CD4-positive, alpha-beta T cell (primary cell): ENCODE measurements around the gene CYYR1. TPM values are rescaled to one million over a fixed set of nuclear protein-coding genes. Genes with fewer than 3 reads are reported as not detected.

Experiments used
- ATAC-seq: fragments of 200-7000 bp; cut with Tn5 transposase; one replicate; pipeline ENCODE4 v1.10.0; 2022; ENCODE audit warnings: mild to moderate bottlenecking; ENCODE audit not compliant: poor library complexity
- CTCF ChIA-PET: fragments of 350-600 bp; sonication (Branson Sonifier 250); formaldehyde crosslinking; loops from one replicate; lab custom pipeline; 2021; ENCODE audit warnings: antibody characterized with exemption, inconsistent platforms; lab: Charles Lee
- POLR2A ChIA-PET: fragments of 350-600 bp; sonication (Branson Sonifier 250); formaldehyde crosslinking; loops from one replicate; lab custom pipeline; 2021; ENCODE audit warnings: antibody characterized with exemption, inconsistent platforms; lab: Charles Lee
- DNase-seq, 14 experiments: peaks; one replicate each; pipeline ENCODE4 v3.0.0-alpha.2; 2013 to 2020; ENCODE audit warnings: mixed read lengths in 2 of 14
- H3K27ac ChIP-seq, 2 donors: one replicate each; pipeline versions ENCODE4 v1.5.1 to v1.7.0; 2013; ENCODE audit warnings: low read length in 2 of 2, low read depth in 1 of 2, mild to moderate bottlenecking in 1 of 2
- H3K27me3 ChIP-seq, 2 experiments: 1 replicate in 1 of 2; 2 replicates in 1 of 2; pipeline versions ENCODE4 v1.6.1 to v1.7.0; 2013; ENCODE audit warnings: low read length in 2 of 2, control low read depth in 1 of 2, mild to moderate bottlenecking in 1 of 2, moderate library complexity in 1 of 2; ENCODE audit not compliant: insufficient read depth in 2 of 2, control insufficient read depth in 1 of 2
- H3K36me3 ChIP-seq: one replicate; pipeline ENCODE4 v1.6.1; 2013; ENCODE audit warnings: low read length, control low read depth; ENCODE audit not compliant: insufficient read depth
- H3K4me1 ChIP-seq: one replicate; pipeline ENCODE4 v1.6.1; 2013; ENCODE audit warnings: low read length, control low read depth; ENCODE audit not compliant: insufficient read depth
- H3K4me3 ChIP-seq: one replicate; pipeline ENCODE4 v1.5.1; 2013; ENCODE audit warnings: mild to moderate bottlenecking, low read length, moderate library complexity
- H3K9me3 ChIP-seq, 2 experiments: 1 replicate in 1 of 2; 2 replicates in 1 of 2; pipeline versions ENCODE4 v1.6.1 to v1.7.0; 2013; ENCODE audit warnings: low read length in 2 of 2, mild to moderate bottlenecking in 2 of 2, control low read depth in 1 of 2, moderate library complexity in 1 of 2; ENCODE audit not compliant: control insufficient read depth in 1 of 2, insufficient read depth in 1 of 2
- H3K27ac Mint-ChIP-seq: one replicate; pipeline ENCODE4 v1.8.0; 2020; ENCODE audit warnings: mixed read lengths
- H3K27me3 Mint-ChIP-seq: one replicate; pipeline ENCODE4 v1.8.0; 2021; ENCODE audit warnings: mixed read lengths
- H3K36me3 Mint-ChIP-seq: one replicate; pipeline ENCODE4 v1.8.0; 2021; ENCODE audit warnings: low read depth, mixed read lengths
- H3K4me1 Mint-ChIP-seq: one replicate; pipeline ENCODE4 v1.8.0; 2021; ENCODE audit warnings: low read depth, mixed read lengths
- H3K4me3 Mint-ChIP-seq: one replicate; pipeline ENCODE4 v1.8.0; 2020; ENCODE audit warnings: mild to moderate bottlenecking, mixed read lengths
- H3K9me3 Mint-ChIP-seq: one replicate; pipeline ENCODE4 v1.8.0; 2020; ENCODE audit warnings: mixed read lengths
- intact Hi-C, 2 experiments: fragments of 100-400 bp; cut with DNase I in 1 of 2; cut with micrococcal nuclease in 1 of 2; formaldehyde crosslinking; loops; one replicate each; pipeline versions ENCODE4 v1.15.1 to v1.9.0; 2023 to 2025; cut with DNase I, micrococcal nuclease
- total RNA-seq, 174 experiments: library from RNA in 2 of 174; stranded (reverse) in 2 of 174; gene quantifications; one replicate each; pipeline ENCODE4 v1.2.3 and lab custom pipeline; 2021 to 2026
- TF ChIP-seq, protein P1 (sequence below): fragments of 200-600 bp; IDR thresholded peaks from one replicate; pipeline ENCODE4 v1.8.0; 2022; ENCODE audit warnings: antibody characterized with exemption, mild to moderate bottlenecking

The CYYR1 gene
- total RNA-seq, 2 experiments from 2014 or later = not detected

DNA sequence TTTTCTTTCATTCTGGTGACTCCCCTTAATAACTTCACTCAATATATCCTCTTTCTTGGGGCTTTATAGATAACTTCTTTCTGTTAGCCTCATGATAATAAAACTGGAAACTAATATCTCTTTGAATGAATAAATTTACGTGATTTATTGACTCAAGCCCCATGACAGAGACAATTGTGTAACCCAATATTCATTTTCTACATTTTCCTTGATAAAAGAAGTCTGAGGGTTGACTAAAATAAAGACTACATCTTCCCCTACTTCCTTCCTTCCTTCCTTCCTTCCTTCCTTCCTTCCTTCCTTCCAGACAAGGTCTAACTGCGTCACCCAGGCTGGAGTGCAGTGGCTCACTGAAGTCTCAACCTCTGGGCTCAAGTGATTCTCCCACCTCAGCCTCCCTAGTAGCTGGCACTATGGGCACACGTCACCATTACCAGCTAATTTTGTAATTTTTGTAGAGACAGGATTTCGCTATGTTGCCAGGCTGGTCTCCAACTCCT, 85.1 kb downstream of the CYYR1 start:
- no peak for ATAC-seq
- H3K27ac ChIP-seq = no peak overlapping the region
- CTCF ChIA-PET = no interaction called here
- H3K4me3 ChIP-seq = no peak overlapping the region
- no peaks in the 10 kb centered on the region for H3K27me3 Mint-ChIP-seq
- no peak overlapping the region for H3K4me3 Mint-ChIP-seq
- H3K9me3 ChIP-seq = no peaks in the 10 kb centered on the region
- TF ChIP-seq, protein P1, sequence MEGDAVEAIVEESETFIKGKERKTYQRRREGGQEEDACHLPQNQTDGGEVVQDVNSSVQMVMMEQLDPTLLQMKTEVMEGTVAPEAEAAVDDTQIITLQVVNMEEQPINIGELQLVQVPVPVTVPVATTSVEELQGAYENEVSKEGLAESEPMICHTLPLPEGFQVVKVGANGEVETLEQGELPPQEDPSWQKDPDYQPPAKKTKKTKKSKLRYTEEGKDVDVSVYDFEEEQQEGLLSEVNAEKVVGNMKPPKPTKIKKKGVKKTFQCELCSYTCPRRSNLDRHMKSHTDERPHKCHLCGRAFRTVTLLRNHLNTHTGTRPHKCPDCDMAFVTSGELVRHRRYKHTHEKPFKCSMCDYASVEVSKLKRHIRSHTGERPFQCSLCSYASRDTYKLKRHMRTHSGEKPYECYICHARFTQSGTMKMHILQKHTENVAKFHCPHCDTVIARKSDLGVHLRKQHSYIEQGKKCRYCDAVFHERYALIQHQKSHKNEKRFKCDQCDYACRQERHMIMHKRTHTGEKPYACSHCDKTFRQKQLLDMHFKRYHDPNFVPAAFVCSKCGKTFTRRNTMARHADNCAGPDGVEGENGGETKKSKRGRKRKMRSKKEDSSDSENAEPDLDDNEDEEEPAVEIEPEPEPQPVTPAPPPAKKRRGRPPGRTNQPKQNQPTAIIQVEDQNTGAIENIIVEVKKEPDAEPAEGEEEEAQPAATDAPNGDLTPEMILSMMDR = no peak
- H3K27ac Mint-ChIP-seq = no peak overlapping the region
- no peaks in the 10 kb centered on the region for H3K27me3 ChIP-seq
- no peaks in the 10 kb centered on the region for H3K4me1 Mint-ChIP-seq
- no peaks in the 10 kb centered on the region for H3K4me1 ChIP-seq
- no peaks in the 10 kb centered on the region for H3K9me3 Mint-ChIP-seq
- POLR2A ChIA-PET = no interaction called here
- no peak for DNase-seq
- intact Hi-C loops = no loop called here
- no peaks in the 10 kb centered on the region for H3K36me3 Mint-ChIP-seq
- H3K36me3 ChIP-seq = no peaks in the 10 kb centered on the region

DNA sequence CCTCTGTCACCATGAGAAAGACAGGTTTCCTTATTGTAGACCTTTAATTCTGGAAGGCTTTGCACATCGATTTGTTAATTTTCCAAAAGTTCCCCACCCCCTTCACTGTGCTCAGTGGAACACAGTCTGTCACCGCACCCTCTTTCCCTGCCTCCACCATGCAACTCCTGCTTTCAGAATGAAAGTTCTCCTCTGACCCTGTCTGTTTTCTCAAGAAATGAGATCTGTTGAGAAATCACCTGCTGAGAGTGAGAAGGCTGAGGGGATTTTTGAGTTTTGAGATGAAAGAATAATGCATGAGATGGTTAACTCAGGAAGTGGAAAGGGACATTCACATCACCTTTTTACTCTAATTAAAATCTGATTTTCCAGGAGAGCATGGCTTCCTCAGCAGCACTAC, 99.6 kb downstream of the CYYR1 start:
- Histone ChIP-seq H3K27ac (no peak overlapping the region), H3K36me3 (no peaks in the 10 kb centered on the region), H3K4me3 (no peak overlapping the region), H3K27me3 (no peaks in the 10 kb centered on the region), H3K9me3 (no peaks in the 10 kb centered on the region), H3K4me1 (no peaks in the 10 kb centered on the region)
- Mint-ChIP-seq H3K4me1 (no peaks in the 10 kb centered on the region), H3K27me3 (no peaks in the 10 kb centered on the region), H3K9me3 (no peaks in the 10 kb centered on the region), H3K27ac (no peak overlapping the region), H3K36me3 (no peaks in the 10 kb centered on the region), H3K4me3 (no peak overlapping the region)
- intact Hi-C loops = no loop called here
- CTCF ChIA-PET = no interaction called here
- TF ChIP-seq, protein P1 = no peak
- DNase-seq (no peak), ATAC-seq (no peak)
- POLR2A ChIA-PET = no interaction called here

DNA sequence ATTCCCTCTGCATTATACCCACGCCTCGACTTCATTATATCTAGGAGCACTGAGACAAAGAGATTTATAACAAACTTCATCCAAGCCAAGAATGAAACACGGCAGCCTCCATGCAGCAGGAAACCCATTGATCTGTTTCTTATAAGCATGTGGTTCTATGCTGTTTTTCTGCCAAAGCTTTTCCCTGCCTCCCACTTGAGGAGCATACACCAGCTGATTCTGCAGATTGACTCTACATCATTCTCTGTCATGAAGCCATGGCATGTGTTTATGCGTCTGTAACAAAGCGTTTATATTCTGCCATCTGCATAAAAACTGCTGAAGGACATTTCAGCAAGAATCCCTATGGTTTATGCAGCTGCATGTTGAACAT, 102.0 kb downstream of the CYYR1 start:
- Histone ChIP-seq H3K9me3 (no peaks in the 10 kb centered on the region), H3K27me3 (no peaks in the 10 kb centered on the region), H3K4me1 (no peaks in the 10 kb centered on the region), H3K36me3 (no peaks in the 10 kb centered on the region), H3K27ac (no peak overlapping the region), H3K4me3 (no peak overlapping the region)
- POLR2A ChIA-PET = no interaction called here
- Mint-ChIP-seq H3K4me3 (no peak overlapping the region), H3K36me3 (no peaks in the 10 kb centered on the region), H3K27ac (no peak overlapping the region), H3K27me3 (no peaks in the 10 kb centered on the region), H3K9me3 (no peaks in the 10 kb centered on the region), H3K4me1 (no peaks in the 10 kb centered on the region)
- ATAC-seq (no peak), DNase-seq (no peak)
- intact Hi-C loops = no loop called here
- CTCF ChIA-PET = no interaction called here
- TF ChIP-seq, protein P1 = no peak
